ENCODE results near the gene ZNF225. TPM values are rescaled to one million over a fixed set of nuclear protein-coding genes. Genes with fewer than 3 reads are reported as not detected.

The ZNF225 gene
- total and polyA plus RNA-seq, 9 of the 15 experiments (the other 6 are each of a cell fraction or from before 2014, with no cell fraction given) = 1.4 to 4.2 (median 2.2) TPM

GRCh38 chr19:44141191-44142058, 28.2 kb downstream of the ZNF225 start, which contains the start of gene ZNF234 (continued):
- peak; percentile 50; the same call in 1 of the 2 replicates for TF ChIP-seq MGA (IDR thresholded peaks at IDR 0.05)
- TF ChIP-seq ZNF143 (CRISPR knock-in tag; IDR thresholded peaks at IDR 0.05) = peak; percentile 82
- no peak for TF ChIP-seq PCBP2 (IDR thresholded peaks at IDR 0.05; ENCODE audit: low read depth, low read length, poor library complexity, severe bottlenecking)
- TF ChIP-seq BCOR (IDR thresholded peaks at IDR 0.05) = peak; percentile 95
- TF ChIP-seq HMG20B (CRISPR knock-in tag; IDR thresholded peaks at IDR 0.05) = no peak
- TF ChIP-seq NR3C1 (CRISPR knock-in tag; IDR thresholded peaks at IDR 0.05) = no peak
- TF ChIP-seq SPI1 (IDR thresholded peaks at IDR 0.05; ENCODE audit: borderline replicate concordance, low read depth, low read length) = peak; percentile 78
- 0 out of 4 replicates have a peak, but pooled peaks of 1 of the 2 experiments have one; percentile 25 for TF ChIP-seq TEAD1 (CRISPR knock-in tag; IDR thresholded peaks at IDR 0.05)
- no peak for TF ChIP-seq THRA (IDR thresholded peaks at IDR 0.05)
- no peak for TF ChIP-seq GTF2E2 (tag; IDR thresholded peaks at IDR 0.05)
- TF ChIP-seq NRF1 (conservative IDR thresholded peaks at IDR 0.05 in 1 of 2, IDR thresholded peaks at IDR 0.05 in 1 of 2) = 0 out of 4 replicates have a peak, but pooled peaks of 1 of the 2 experiments have one; percentile 17
- TF ChIP-seq ZNF77 (CRISPR knock-in tag; IDR thresholded peaks at IDR 0.05) = no peak

Data from K562 (cell line).